Measurements from ENCODE around the gene PAX9. TPM values are rescaled to one million over a fixed set of nuclear protein-coding genes. Genes with fewer than 3 reads are reported as not detected.
"Not testable (repeated sequence)": the region's sequence is repeated elsewhere in the genome, so short reads cannot be mapped to it uniquely, and the experiment has no call there.

Gene PAX9
- total and polyA plus RNA-seq, 2 donors: 0.48 TPM

DNA sequence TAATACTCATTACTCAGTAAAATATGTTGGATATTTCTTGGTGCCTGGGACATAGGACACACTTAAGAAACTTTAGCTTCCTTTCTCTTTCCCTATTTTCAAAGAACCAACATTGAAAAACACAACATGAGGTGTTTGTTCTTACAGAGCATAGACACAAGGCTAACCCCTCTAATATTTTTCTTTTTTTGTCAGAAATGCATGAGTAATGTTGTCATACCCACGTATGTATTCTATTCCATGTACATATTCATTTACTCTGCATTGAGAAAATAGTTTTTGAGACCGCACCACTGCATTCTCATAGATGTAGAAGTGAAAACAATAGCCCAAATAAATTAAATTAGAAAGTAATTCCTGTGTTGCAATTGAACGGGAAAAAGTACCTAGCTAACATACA, 13.0 kb downstream of the PAX9 start:
- WGBS: 74% methylated on average over 3 of the region's 3 CpGs
- H3K36me3 ChIP-seq (ENCODE audit: insufficient read depth): no peaks in the 10 kb centered on the region
- H3K4me1 ChIP-seq (ENCODE audit: insufficient read depth): no peaks in the 10 kb centered on the region
- H3K4me3 ChIP-seq (ENCODE audit: low read depth, low read length): no peak overlapping the region
- no peak overlapping the region for H3K27ac ChIP-seq (ENCODE audit: low read depth)
- no peak for DNase-seq (ENCODE audit: extremely low spot score)

DNA sequence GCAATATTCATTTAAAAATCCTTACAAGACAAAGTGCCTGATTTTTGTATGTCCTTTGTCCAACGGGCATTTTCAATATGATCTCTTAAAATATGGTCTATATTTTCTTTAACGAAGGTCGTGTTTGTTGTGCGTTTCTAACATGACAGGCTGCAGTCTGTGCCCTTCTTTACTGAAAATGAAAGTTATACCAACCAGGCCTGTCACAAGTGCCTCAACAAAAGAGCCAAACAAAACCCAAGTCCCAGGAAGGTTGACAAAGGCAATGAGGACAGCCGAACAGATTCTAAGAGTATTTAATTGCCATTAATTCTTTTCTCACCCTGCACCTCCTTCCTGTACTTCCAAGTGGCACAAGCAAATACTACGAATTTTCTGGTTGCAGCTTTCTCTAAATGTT, 13.9 kb downstream of the PAX9 start:
- DNase-seq (ENCODE audit: extremely low spot score): no peak
- no peak overlapping the region for H3K27ac ChIP-seq (ENCODE audit: low read depth)
- H3K4me3 ChIP-seq (ENCODE audit: low read depth, low read length): no peak overlapping the region
- WGBS: 62% methylated on average over 6 of the region's 6 CpGs
- no peaks in the 10 kb centered on the region for H3K36me3 ChIP-seq (ENCODE audit: insufficient read depth)
- H3K4me1 ChIP-seq (ENCODE audit: insufficient read depth): no peaks in the 10 kb centered on the region

DNA sequence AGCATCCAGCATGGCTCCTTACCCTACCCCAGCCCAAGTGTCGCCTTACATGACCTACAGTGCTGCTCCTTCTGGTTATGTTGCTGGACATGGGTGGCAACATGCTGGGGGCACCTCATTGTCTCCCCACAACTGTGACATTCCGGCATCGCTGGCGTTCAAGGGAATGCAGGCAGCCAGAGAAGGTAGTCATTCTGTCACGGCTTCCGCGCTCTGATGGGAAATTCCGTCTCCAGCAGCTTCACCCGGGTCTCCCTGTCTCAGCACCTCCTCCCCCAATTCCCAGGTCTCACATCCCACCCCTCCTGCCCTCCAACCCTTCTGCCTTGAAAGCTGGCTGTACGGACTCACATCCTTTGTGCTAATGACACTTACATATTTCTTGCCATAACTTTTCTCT, 14.6 kb downstream of the PAX9 start:
- Histone ChIP-seq H3K4me3 (ENCODE audit: low read depth, low read length) (no peak overlapping the region), H3K27ac (ENCODE audit: low read depth) (no peak overlapping the region), H3K36me3 (ENCODE audit: insufficient read depth) (no peaks in the 10 kb centered on the region), H3K4me1 (ENCODE audit: insufficient read depth) (no peaks in the 10 kb centered on the region)
- 18% methylated on average over 10 of the region's 10 CpGs for WGBS
- no peak for DNase-seq (ENCODE audit: extremely low spot score)

DNA sequence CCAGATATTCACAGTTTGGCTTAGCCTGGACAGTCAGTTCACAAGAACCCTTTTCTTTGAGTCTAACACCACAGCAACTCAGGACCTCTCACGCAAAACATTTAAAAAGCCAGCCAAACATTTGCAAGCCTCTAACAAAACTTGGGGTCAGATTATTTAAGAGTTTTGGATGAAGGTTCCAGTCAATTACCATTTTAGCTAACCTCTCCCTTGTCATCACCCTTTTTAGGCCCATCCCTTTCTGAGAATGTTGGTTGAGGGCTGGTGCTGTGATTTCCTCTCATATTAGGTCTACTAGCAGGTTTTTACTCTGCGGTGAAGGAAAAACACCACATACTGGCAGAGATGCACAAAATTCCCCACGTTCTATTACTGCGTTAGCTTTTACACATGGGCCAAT, 20.7 kb downstream of the PAX9 start:
- H3K36me3 ChIP-seq (ENCODE audit: insufficient read depth): no peaks in the 10 kb centered on the region
- H3K4me1 ChIP-seq (ENCODE audit: insufficient read depth): no peaks in the 10 kb centered on the region
- 93% methylated on average over 4 of the region's 4 CpGs for WGBS
- DNase-seq (ENCODE audit: extremely low spot score): no peak
- H3K27ac ChIP-seq (ENCODE audit: low read depth): no peak overlapping the region
- H3K4me3 ChIP-seq (ENCODE audit: low read depth, low read length): no peak overlapping the region

DNA sequence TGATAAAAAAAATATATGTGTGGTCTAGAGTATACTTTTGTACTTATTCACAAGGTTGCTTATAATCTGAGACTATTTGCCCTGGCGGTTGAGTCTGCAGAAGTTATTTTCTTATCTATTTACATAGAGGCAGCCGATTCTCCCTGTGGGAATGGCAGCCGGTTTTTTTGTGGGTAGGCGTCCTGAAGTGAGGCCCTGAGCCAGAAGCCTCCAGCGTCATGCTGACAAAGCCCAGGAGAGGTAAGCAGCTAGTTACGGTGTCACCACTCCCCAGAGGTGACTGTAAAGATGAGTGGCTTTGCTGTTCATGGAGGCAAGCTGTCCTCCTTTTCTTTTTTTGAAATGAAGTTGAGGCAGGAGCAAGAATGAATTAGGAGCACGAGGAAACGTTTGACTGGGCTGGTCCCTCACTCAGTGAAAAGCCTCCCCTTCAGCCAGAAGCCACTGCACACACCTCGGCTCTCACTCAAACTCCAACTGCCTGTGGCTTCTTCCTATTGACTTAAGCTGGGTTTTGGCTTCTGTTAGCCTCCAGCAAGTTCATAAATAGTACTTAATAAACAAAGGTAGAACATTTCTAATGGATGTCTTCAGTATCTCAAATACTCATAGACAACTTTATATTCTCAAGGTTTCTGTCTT, 21.5 kb downstream of the PAX9 start:
- Histone ChIP-seq H3K4me3 (ENCODE audit: low read depth, low read length) (no peak overlapping the region), H3K27ac (ENCODE audit: low read depth) (no peak overlapping the region), H3K4me1 (ENCODE audit: insufficient read depth) (no peaks in the 10 kb centered on the region), H3K36me3 (ENCODE audit: insufficient read depth) (no peaks in the 10 kb centered on the region)
- WGBS: 47% methylated on average over 9 of the region's 9 CpGs
- no peak for DNase-seq (ENCODE audit: extremely low spot score)

DNA sequence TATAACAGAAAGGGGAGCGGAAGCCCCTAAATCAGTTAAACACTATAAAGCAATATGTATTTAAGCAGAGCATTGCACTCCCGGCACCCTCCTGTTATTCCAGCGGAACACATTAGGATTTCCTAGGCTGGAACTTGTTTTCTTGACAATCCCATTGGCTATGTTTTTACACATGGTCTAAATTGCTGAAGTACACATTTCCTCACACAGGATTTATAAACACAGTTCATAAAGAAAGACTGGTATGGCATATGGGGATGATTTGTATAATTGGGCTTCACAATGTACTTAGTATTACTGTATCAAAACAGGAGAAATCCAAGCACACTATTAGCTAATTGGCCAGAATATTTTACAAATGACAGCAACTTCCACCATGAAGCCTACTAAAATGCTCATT, 23.3 kb downstream of the PAX9 start:
- Histone ChIP-seq H3K36me3 (ENCODE audit: insufficient read depth) (no peaks in the 10 kb centered on the region), H3K27ac (ENCODE audit: low read depth) (no peak overlapping the region), H3K4me1 (ENCODE audit: insufficient read depth) (no peaks in the 10 kb centered on the region), H3K4me3 (ENCODE audit: low read depth, low read length) (no peak overlapping the region)
- WGBS: 89% methylated on average over 3 of the region's 3 CpGs
- no peak for DNase-seq (ENCODE audit: extremely low spot score)

DNA sequence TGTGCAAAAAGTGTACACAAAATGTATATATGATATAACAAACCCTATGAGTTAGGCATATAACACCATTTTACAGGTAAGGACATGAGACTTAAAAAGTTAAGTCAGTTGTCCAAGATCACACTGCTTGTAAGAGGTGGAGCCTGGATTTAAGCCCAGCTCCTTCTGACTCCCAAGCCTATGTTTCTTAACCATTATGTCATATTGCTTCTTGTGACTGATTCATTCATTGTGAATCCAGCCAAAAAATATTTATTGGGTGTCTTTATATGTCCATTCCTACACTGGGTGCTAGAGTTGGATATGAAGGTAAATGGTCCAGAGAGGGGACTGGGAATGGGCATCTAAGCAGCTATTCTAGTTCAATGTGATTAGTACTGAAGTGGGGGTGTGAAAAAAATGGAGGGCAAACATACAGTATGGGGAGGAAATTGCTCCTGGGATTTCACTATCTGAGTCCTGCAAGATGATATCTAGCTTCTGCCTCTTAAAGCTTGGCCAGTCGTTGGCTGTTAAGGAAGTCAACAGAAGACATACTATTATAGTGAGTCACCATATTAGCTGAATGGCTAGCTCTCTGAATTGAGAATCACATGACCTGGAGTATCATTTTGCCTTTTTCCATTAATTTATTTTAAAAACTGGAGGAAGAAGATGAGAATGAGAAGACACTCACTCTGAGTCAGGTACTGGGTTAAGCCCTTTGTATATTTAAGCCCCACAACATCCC, 28.8 kb downstream of the PAX9 start:
- DNase-seq (ENCODE audit: extremely low spot score): no peak
- Histone ChIP-seq H3K4me1 (ENCODE audit: insufficient read depth) (no peaks in the 10 kb centered on the region), H3K36me3 (ENCODE audit: insufficient read depth) (no peaks in the 10 kb centered on the region), H3K4me3 (ENCODE audit: low read depth, low read length) (no peak overlapping the region), H3K27ac (ENCODE audit: low read depth) (no peak overlapping the region)
- WGBS: 45% methylated on average over 1 of the region's 1 CpG

- 65% methylated on average over 7 of the region's 7 CpGs for WGBS
- H3K4me1 ChIP-seq (ENCODE audit: insufficient read depth); DNase-seq (ENCODE audit: extremely low spot score); H3K4me3 ChIP-seq (ENCODE audit: low read depth, low read length); H3K36me3 ChIP-seq (ENCODE audit: insufficient read depth); H3K27ac ChIP-seq (ENCODE audit: low read depth): not testable (repeated sequence)
Measured at GRCh38 chr14:36699420-36699819, 37.8 kb downstream of the PAX9 start.

GRCh38 chr14:36700651-36701050, 39.0 kb downstream of the PAX9 start:
- DNase-seq (ENCODE audit: extremely low spot score): no peak
- 94% methylated on average over 1 of the region's 1 CpG for WGBS
- H3K27ac ChIP-seq (ENCODE audit: low read depth): no peak overlapping the region
- no peaks in the 10 kb centered on the region for H3K4me1 ChIP-seq (ENCODE audit: insufficient read depth)
- no peak overlapping the region for H3K4me3 ChIP-seq (ENCODE audit: low read depth, low read length)
- H3K36me3 ChIP-seq (ENCODE audit: insufficient read depth): no peaks in the 10 kb centered on the region

DNA sequence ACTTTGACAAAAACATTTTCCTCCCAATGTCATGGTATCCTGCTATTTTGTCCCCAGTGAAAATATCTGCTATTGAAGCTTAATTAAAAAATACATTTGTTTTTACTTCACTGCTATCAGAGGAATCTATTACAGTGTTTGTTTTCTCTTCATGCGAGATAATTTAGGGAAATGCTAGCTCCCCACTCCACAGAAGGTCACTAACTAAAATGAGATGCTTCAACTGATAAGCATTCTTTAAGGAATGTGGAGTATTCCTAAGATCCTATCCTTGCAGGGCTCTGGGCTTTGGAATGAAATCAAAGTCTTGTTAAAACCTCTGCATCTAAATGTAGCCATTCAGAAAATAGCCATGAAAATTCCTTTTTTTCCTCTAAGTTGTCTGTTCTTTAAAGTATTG, 39.5 kb downstream of the PAX9 start:
- H3K27ac ChIP-seq (ENCODE audit: low read depth): no peak overlapping the region
- no peaks in the 10 kb centered on the region for H3K36me3 ChIP-seq (ENCODE audit: insufficient read depth)
- no peak overlapping the region for H3K4me3 ChIP-seq (ENCODE audit: low read depth, low read length)
- 18% methylated on average over 1 of the region's 1 CpG for WGBS
- no peak for DNase-seq (ENCODE audit: extremely low spot score)
- no peaks in the 10 kb centered on the region for H3K4me1 ChIP-seq (ENCODE audit: insufficient read depth)

DNA sequence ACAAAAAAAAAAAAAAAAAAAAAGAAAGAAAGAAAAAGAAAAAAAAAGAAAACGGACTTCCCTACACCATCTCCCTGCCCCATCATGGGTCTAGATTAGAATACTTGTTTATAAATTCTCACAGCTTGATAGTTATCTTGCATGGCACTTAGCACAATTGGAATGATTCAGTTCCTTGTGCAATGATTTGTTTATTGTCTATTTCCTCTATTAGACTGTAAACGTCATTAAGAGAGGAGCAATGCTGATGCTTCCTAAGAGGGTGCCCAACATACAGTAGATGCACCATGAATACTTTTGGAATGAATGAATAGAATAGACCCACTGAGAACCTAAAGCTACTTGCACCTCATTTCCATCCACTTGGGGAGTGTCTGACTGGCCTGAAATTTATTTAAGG, 40.8 kb downstream of the PAX9 start:
- no peaks in the 10 kb centered on the region for H3K4me1 ChIP-seq (ENCODE audit: insufficient read depth)
- DNase-seq (ENCODE audit: extremely low spot score): no peak
- H3K4me3 ChIP-seq (ENCODE audit: low read depth, low read length): no peak overlapping the region

GRCh38 chr14:36707570-36707969, 45.9 kb downstream of the PAX9 start:
- H3K4me3 ChIP-seq (ENCODE audit: low read depth, low read length): no peak overlapping the region
- no peaks in the 10 kb centered on the region for H3K36me3 ChIP-seq (ENCODE audit: insufficient read depth)
- no peak overlapping the region for H3K27ac ChIP-seq (ENCODE audit: low read depth)
- no peaks in the 10 kb centered on the region for H3K4me1 ChIP-seq (ENCODE audit: insufficient read depth)
- no peak for DNase-seq (ENCODE audit: extremely low spot score)

More for the DNA sequence above, 40.8 kb downstream of the PAX9 start:
- Histone ChIP-seq H3K27ac (ENCODE audit: low read depth) (no peak overlapping the region), H3K36me3 (ENCODE audit: insufficient read depth) (no peaks in the 10 kb centered on the region)
- WGBS: 61% methylated on average over 2 of the region's 2 CpGs

DNA sequence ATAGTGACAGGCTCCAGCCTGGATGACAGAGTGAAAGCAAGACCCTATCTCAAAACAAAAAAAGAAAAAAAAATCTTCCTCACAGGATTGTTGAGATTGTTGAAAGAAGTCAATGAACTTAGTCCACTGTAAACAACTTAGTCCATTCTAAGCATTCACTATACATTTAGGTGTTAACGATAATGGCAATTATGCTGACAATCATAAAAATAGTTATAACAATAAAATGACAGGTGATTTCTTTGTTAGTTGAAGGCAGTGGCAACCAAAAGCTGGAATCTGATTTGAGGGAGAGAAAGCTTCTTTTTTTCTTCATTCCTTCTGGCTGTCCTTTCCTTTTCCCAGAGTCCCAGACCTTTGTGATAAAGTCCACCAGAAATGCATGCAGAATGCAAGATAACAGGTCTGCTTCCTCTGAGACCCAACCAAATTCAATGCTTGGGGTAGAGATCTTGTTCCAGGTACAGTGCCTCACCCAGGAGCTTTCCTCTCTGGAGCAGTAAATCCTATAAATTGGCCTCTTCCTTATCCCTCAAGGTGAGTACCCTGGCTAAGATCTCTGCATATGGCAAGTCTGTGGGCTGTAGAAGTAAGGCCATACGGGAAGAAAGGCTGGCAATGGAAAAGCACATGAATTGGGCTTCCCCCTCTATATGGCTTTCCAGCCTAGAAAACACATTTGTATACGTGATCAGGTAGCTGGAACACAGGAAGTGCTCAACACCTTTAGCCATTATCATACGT, 52.5 kb downstream of the PAX9 start:
- 61% methylated on average over 4 of the region's 4 CpGs for WGBS
- no peak for DNase-seq (ENCODE audit: extremely low spot score)

DNA sequence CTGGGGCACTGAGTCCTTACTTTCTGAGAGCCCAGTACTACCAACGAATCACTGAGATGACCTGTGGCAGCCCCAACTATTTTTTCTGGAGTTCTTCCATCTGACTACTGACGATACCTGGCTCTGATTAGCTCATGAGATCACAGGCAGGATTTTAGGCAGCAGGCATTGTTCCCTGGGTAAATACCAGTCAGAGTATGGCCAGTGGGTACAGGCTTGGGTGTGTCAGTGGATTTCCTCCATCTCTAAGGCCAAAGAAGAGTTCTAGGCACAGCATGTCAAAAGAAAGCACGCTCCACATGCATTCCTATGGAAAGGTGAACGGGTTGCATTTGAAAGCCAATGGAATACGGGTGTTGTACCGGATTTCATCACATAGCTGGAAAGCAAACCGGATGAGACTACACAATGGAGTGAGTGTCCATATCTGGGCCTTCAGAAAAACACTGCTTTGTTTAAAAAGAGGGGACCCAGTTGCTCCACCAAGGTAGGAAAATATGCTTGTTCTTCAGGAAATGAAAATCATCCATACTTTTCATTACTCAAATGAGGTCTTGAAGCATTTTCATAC, 55.0 kb downstream of the PAX9 start:
- no peak overlapping the region for H3K4me3 ChIP-seq (ENCODE audit: low read depth, low read length)
- no peak overlapping the region for H3K27ac ChIP-seq (ENCODE audit: low read depth)
- H3K36me3 ChIP-seq (ENCODE audit: insufficient read depth): no peaks in the 10 kb centered on the region
- no peaks in the 10 kb centered on the region for H3K4me1 ChIP-seq (ENCODE audit: insufficient read depth)
- WGBS: 79% methylated on average over 7 of the region's 7 CpGs
- no peak for DNase-seq (ENCODE audit: extremely low spot score)

More for the DNA sequence above, 52.5 kb downstream of the PAX9 start:
- H3K4me3 ChIP-seq (ENCODE audit: low read depth, low read length): no peak overlapping the region
- H3K36me3 ChIP-seq (ENCODE audit: insufficient read depth): no peaks in the 10 kb centered on the region
- H3K4me1 ChIP-seq (ENCODE audit: insufficient read depth): no peaks in the 10 kb centered on the region
- H3K27ac ChIP-seq (ENCODE audit: low read depth): no peak overlapping the region
